ENCODE data around the gene PXMP2.
"Not testable (repeated sequence)": the region's sequence is repeated elsewhere in the genome, so short reads cannot be mapped to it uniquely, and the experiment has no call there.

DNA sequence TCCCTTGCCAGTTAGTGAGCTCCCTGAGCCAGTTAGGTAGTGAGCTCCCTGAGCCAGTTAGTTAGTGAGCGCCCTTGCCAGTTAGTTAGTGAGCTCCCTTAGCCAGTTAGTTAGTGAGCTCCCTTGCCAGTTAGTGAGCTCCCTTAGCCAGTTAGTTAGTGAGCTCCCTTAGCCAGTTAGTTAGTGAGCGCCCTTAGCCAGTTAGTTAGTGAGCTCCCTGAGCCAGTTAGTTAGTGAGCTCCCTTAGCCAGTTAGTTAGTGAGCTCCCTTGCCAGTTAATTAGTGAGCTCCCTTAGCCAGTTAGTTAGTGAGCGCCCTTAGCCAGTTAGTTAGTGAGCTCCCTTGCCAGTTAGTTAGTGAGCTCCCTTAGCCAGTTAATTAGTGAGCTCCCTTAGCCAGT, 4.6 kb downstream of the PXMP2 start:
- TF ChIP-seq, protein P1, sequence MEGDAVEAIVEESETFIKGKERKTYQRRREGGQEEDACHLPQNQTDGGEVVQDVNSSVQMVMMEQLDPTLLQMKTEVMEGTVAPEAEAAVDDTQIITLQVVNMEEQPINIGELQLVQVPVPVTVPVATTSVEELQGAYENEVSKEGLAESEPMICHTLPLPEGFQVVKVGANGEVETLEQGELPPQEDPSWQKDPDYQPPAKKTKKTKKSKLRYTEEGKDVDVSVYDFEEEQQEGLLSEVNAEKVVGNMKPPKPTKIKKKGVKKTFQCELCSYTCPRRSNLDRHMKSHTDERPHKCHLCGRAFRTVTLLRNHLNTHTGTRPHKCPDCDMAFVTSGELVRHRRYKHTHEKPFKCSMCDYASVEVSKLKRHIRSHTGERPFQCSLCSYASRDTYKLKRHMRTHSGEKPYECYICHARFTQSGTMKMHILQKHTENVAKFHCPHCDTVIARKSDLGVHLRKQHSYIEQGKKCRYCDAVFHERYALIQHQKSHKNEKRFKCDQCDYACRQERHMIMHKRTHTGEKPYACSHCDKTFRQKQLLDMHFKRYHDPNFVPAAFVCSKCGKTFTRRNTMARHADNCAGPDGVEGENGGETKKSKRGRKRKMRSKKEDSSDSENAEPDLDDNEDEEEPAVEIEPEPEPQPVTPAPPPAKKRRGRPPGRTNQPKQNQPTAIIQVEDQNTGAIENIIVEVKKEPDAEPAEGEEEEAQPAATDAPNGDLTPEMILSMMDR (IDR thresholded peaks at IDR 0.05; ENCODE audit: low read depth, low read length, missing input control): not testable (repeated sequence)
- TF ChIP-seq RXRA (IDR thresholded peaks at IDR 0.05); HNF4G (IDR thresholded peaks at IDR 0.05); HNF4A (conservative IDR thresholded peaks at IDR 0.05); EGR1 (IDR thresholded peaks at IDR 0.05; ENCODE audit: low read depth in 2 of 2): not testable (repeated sequence)
- TF ChIP-seq, protein P2, sequence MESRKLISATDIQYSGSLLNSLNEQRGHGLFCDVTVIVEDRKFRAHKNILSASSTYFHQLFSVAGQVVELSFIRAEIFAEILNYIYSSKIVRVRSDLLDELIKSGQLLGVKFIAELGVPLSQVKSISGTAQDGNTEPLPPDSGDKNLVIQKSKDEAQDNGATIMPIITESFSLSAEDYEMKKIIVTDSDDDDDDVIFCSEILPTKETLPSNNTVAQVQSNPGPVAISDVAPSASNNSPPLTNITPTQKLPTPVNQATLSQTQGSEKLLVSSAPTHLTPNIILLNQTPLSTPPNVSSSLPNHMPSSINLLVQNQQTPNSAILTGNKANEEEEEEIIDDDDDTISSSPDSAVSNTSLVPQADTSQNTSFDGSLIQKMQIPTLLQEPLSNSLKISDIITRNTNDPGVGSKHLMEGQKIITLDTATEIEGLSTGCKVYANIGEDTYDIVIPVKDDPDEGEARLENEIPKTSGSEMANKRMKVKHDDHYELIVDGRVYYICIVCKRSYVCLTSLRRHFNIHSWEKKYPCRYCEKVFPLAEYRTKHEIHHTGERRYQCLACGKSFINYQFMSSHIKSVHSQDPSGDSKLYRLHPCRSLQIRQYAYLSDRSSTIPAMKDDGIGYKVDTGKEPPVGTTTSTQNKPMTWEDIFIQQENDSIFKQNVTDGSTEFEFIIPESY (IDR thresholded peaks at IDR 0.05): not testable (repeated sequence)
- TF ChIP-seq, protein P3, sequence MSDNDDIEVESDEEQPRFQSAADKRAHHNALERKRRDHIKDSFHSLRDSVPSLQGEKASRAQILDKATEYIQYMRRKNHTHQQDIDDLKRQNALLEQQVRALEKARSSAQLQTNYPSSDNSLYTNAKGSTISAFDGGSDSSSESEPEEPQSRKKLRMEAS (IDR thresholded peaks at IDR 0.05): not testable (repeated sequence)
- TF ChIP-seq, protein P4, sequence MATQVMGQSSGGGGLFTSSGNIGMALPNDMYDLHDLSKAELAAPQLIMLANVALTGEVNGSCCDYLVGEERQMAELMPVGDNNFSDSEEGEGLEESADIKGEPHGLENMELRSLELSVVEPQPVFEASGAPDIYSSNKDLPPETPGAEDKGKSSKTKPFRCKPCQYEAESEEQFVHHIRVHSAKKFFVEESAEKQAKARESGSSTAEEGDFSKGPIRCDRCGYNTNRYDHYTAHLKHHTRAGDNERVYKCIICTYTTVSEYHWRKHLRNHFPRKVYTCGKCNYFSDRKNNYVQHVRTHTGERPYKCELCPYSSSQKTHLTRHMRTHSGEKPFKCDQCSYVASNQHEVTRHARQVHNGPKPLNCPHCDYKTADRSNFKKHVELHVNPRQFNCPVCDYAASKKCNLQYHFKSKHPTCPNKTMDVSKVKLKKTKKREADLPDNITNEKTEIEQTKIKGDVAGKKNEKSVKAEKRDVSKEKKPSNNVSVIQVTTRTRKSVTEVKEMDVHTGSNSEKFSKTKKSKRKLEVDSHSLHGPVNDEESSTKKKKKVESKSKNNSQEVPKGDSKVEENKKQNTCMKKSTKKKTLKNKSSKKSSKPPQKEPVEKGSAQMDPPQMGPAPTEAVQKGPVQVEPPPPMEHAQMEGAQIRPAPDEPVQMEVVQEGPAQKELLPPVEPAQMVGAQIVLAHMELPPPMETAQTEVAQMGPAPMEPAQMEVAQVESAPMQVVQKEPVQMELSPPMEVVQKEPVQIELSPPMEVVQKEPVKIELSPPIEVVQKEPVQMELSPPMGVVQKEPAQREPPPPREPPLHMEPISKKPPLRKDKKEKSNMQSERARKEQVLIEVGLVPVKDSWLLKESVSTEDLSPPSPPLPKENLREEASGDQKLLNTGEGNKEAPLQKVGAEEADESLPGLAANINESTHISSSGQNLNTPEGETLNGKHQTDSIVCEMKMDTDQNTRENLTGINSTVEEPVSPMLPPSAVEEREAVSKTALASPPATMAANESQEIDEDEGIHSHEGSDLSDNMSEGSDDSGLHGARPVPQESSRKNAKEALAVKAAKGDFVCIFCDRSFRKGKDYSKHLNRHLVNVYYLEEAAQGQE (IDR thresholded peaks at IDR 0.05): not testable (repeated sequence)

Data from liver (tissue), 3 donors.